Skeletal muscle cell (primary cell): ENCODE data around the gene TRIM42.

ENCODE experiments used
- DNase-seq: peaks from one replicate; pipeline ENCODE4 v3.0.0-alpha.2; 2010; ENCODE audit warnings: low read depth
- H3K4me3 ChIP-seq: 2 replicates; pipeline ENCODE4 v1.5.1; 2011; ENCODE audit warnings: low read depth, mild to moderate bottlenecking, control low read depth, low read length, moderate library complexity

The TRIM42 gene

DNA sequence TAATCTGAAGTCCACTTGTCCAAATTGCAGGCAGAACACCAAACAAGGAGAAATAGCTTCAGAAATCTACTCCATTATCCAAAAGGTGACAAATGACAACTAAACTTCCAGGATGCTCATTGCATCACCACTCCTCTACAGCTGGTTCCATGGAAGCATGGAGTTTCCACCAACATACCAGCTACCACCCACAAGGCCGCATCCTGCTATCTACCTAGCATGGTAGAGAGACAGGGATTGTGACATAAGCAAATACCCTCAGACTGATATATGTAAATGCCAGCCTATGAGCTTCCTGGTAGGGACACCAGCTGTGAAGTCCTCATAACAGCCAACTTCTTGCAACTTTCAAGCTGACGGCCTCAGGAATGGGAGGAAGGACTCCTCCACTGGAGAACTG lies at the start of gene TRIM42:
TSS of gene TRIM42 (plus strand) at position 301 of the 400 bp plus-strand sequence. CDS start 166 bp downstream, outside the sequence.
- no peak for DNase-seq
- H3K4me3 ChIP-seq: no peak within 1 kb of the TSS

DNA sequence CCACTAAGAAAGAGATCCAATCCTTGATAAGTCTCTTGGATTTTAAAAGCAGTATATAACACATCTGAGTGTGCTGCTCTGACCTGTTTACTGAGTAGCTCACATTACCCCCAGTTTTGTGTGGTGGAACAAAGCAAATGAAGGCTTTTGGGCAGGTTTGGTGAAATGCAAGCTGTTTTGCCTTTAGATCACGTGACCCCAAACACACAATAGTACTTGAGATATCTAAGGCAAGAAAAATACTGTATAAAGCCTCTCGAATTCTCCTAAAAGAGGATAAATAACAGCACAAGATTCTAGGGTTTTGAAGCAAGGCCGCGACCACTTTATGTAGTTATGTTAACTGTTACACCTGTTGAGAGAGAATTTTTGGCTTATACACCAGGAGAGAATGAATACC lies 49.3 kb upstream of the TRIM42 start:
- no peak for DNase-seq
- H3K4me3 ChIP-seq: no peak overlapping the region

DNA sequence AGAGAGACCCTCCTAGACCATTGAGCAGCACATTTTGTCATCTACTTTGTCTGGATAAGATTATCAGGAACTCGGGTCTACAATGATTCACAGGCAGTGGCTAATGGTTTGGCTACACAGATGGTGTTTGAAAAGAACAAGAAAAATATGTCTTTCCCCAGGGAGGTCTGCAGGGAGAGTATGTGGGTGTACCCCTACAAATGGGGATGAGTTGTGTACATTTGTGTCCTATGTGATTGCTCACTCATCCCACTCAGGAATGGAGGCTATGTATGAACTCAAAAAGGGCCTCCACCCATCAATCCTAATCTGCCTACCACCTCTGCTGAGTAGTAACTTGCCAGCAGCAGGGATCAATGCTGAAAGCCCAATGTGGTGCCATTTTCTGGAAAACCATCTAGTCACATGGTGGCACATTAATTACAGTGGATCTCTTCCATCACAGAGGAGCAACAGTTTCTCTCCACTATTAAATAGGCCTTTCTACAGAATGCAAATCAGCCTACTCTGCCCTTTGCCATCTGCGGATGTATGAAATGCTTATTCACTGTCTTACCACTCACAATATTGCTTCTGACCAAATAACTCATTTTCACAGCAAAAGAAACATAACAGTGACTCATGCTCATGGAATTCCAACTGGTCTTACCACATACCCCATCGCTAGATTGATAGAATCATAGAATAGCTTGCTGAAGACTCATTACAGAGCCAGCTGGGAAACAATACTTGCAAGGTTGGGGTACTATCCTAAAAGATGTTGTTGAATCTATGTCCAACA lies 48.3 kb upstream of the TRIM42 start:
- no peak overlapping the region for H3K4me3 ChIP-seq
- peak; percentile 94 for DNase-seq

DNA sequence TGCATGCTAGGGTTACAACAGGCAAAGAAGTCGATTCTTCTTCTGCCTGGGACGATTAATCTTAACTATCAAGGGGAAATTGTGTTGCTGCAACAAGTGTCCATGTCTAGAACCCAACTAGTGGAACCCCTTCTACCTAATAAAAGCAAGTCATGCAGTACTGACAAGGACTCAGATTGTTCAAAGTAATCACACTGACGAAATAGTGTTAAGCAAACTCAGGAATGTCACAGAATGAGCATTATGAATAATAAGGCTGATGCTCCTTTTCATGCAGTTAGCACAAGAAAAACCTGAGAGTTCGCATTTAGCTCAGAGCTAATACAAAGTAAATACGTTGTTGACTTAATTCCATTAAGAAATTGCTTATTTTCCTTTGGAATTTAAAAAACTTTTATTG lies 47.5 kb upstream of the TRIM42 start:
- DNase-seq: no peak

DNA sequence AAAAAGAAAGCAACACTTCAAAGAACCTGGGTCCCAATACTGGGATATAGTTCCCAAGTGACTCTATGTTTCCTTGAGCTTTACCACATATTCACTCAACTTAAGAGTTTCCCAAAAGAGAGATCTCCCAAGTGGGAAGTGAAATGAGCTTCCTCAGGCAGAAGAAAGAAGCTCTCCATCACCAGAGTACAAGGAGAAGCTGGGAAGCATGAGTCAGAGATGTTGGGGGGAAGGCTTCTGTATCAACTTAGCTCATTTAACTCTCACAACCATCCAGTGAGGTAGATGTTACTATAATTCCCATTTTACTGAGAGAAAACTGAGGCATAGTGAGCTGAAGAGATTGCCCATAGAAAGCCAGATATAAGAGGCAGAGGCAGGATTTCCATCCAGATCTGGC lies 47.0 kb upstream of the TRIM42 start:
- no peak overlapping the region for H3K4me3 ChIP-seq
- DNase-seq: no peak

More for the DNA sequence above, 47.5 kb upstream of the TRIM42 start:
- H3K4me3 ChIP-seq: no peak overlapping the region

DNA sequence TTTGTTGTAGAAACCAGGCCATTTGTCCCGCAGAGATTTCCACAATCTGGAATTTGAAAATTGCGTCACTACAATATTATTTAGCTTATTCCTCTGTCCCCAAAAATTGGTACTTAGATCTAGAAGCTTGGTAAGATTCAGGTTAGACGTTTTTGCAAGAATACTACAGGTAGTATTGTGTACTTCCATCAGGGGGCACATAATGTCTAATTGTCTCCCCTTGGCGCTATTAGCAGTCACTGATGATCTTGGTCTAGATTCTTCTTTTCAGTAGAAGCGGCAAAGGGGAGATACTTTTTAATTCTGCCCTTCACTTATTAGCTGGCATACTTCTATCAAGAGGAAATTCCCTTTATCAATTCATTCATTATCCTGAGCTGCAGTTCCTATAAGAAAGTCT lies 42.6 kb upstream of the TRIM42 start:
- no peak overlapping the region for H3K4me3 ChIP-seq
- no peak for DNase-seq

DNA sequence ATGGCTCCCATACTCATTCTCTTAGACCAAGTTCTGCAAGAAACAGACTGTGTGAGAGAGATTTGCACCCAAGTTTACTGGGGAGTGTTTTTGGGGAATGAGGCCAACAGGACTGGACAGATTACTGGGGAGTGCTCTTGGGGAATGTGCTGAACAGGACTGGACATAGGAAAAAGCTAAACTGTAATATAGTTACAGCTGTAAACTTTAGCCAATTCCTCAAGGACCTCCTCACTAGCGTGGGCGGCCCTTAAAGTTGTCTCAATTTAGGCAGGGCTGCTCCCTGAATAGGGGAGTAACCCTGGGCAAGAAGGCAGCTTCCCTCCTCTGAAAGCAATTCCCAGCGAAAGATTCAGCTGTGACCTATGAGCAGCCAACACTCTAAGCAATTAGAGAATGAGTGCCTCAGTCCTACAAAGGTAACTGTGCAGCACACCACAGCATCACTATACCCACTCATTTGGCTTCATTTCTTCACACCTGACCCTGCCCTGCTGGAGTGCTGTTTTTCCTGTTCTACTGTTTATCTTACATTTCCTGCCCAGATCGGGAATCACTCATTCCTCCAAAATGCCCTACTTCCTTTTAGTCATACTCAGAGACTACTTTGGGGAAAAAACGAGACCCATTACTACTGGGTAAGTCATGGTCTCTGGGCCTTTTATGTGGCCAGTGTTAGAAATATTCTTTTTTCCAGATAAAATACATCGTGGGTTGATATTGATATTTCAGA lies 41.3 kb upstream of the TRIM42 start:
- peak; percentile 32 for DNase-seq
- no peak overlapping the region for H3K4me3 ChIP-seq

DNA sequence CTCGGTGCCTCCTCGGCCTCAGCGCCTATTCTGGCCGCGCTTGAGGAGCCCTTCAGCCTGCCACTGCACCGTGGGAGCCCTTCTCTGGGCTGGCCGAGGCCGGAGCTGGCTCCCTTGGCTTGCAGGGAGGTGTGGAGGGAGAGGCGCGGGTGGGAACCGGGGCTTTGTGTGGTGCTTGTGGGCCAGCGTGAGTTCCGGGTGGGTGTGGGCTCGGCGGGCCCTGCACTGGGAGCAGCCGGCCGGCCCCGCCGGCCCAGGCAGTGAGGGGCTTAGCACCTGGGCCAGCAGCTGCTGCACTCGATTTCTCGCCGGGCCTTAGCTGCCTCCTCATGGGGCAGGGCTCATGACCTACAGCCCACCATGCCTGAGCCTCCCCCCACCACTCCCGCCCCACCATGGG lies 26.6 kb upstream of the TRIM42 start:
- no peak for DNase-seq
- no peak overlapping the region for H3K4me3 ChIP-seq

DNA sequence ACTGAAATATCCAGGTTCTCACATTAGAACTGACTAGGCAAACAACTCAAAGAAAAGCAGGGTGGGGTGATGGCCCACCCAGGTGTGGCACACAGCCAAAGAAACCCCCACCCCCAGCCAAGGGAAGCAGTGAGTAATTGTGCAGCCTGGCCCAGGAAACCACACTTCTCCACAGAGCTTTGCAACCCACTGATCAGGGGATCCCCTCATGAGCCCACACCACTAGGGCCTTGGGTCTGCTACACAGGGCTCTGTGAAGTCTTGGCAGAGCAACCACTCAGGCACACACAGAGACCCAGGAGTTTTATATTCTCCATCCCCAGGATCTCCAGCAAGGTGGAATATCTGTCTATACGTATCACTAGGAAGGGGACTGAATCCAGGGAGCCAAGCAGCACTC lies 22.2 kb upstream of the TRIM42 start:
- no peak overlapping the region for H3K4me3 ChIP-seq
- no peak for DNase-seq

DNA sequence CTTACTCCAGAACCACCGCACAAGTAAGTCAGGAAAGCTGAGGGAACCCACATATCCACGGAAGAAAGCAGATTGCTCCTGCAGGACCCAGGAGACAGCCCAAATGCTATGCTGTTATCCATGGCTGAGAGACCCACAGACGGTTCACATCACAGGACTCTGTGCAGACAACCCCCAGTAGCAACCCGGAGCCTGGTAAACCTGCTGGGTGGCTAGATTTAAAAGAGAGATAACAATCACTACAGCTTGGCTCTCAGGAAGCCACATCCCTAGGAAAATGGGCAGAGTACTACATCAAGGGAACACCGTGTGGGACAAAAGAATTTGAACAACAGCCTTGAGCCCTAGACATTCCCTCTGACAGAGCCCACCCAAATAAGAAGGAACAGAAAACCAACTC lies 13.8 kb upstream of the TRIM42 start:
- no peak overlapping the region for H3K4me3 ChIP-seq
- DNase-seq: no peak

DNA sequence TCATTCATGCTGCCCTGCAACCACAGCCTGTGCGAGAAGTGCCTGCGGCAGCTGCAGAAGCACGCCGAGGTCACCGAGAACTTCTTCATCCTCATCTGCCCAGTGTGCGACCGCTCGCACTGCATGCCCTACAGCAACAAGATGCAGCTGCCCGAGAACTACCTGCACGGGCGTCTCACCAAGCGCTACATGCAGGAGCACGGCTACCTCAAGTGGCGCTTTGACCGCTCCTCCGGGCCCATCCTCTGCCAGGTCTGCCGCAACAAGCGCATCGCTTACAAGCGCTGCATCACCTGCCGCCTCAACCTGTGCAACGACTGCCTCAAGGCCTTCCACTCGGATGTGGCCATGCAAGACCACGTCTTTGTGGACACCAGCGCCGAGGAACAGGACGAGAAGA lies 4.7 kb downstream of the TRIM42 start:
- H3K4me3 ChIP-seq: no peak overlapping the region
- no peak for DNase-seq

DNA sequence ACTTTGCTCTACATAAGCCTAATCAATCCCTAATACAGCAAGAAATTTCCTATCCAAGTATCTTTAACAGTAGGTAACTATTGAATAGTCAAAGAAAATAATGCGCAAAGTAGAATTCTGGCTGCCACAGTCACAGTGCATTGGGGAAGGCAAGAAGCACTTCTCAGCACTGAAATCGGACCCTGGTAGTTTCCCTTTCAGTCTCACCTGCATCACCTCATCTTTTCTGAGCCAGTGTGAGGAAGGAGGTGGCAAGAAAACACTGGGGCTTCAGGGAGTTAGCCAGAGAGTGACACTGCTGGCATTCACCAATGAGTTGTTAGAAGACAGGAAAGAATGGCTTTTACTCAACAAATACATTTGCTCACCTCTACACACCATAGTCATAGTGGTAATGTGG lies 8.3 kb downstream of the TRIM42 start:
- DNase-seq: no peak
- no peak overlapping the region for H3K4me3 ChIP-seq

DNA sequence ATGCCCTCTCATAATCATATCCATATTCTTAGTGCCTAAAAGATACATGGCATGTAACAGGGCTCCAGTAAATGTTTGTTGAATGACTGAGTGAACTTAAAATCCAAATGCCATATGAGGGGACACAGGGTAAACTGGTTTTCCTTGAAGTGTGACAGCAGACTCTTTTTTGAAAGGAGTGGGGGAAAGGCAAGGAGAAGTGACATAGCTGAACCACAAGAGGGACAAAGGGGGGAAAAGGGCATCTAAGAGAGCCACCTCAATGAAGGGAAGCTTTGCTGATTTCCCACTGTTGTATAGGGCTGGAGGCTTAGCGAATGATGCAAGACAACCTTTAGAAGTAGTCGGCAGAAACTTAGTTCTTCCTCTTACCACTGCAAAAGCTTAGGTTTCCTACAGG lies 9.1 kb downstream of the TRIM42 start:
- H3K4me3 ChIP-seq: no peak overlapping the region
- DNase-seq: no peak

DNA sequence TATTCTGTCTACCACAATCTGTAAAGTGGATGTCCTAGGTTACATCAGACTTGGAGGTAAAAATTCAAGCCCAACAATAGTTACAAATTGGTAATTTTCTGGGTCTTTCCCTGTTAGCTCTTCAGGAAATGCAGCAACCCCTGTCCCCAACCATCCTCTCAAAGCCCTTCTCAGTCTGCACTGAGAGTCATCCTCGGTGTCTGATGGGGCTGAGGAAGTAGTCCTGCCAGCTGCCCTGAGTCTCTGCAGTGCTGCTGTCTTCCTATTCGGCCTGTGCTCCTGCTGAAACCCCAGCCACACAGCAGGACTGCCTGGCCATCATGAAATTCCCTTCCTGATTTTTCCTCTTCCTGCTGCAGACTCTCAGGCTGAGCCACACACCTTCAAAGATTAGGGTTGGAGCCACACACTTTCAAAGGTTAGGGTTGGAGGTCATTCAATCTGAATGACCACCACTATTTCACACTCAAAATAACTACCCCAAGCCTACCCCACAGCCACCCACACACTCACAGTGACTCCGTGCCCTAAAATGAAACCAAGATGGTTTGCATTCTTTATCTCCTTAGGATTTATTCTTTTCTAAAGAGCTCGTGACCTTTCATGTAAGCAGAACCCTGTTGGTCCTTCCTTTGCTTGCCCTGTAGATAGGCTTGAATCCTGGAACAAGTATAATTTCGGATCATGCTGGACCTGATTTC lies 17.6 kb downstream of the TRIM42 start:
- H3K4me3 ChIP-seq: no peak overlapping the region
- no peak for DNase-seq

DNA sequence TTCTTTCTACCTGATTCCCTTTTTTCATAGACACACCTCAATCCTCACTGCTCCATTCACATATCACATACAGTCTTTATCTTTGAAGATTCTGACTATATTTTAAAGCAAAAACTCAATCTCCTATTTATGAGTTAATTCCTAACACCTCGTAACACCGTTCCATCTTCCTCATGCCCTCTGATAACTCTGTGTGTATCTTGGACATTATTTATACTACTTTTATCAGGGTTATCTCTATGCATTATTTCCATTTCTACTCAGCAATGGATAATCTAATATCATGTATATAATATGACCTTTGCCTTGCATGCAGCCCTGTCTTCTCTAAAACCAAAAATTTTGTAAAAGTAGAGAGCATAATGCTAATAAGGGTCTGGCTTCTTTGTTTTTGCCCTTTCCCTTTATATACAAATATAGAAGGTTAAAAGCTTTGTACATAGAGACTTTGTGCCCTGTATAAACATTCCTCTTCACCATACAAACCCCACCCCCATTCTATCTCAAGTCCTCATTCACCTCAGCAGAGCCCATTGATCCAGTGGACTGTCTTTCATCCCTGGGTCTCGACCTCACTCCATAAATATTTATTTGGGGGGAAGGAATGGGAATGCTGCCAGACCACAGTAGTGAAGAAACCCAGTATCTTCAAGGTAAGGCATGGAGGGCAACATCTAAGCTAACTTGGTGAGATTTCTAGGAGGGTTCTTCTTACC lies 21.8 kb downstream of the TRIM42 start:
- DNase-seq: no peak
- no peak overlapping the region for H3K4me3 ChIP-seq

DNA sequence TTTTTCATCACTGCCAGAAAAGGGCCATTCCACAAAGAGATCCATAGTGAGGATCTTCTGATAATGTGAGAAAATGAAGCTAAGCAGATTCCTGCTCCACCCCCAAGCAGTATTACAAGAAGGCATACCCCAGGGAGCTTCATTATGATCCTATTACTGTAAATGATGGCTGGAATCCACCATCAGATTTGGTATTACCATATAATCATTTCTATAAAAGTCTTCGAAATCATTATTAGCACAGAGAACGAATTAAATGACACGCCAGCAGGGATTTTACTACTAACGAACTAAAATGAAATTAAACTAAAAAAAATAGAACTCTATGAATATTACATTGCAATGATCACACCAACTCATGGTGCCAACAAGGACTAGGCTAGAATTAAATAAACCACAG lies 24.4 kb downstream of the TRIM42 start:
- no peak overlapping the region for H3K4me3 ChIP-seq
- no peak for DNase-seq

DNA sequence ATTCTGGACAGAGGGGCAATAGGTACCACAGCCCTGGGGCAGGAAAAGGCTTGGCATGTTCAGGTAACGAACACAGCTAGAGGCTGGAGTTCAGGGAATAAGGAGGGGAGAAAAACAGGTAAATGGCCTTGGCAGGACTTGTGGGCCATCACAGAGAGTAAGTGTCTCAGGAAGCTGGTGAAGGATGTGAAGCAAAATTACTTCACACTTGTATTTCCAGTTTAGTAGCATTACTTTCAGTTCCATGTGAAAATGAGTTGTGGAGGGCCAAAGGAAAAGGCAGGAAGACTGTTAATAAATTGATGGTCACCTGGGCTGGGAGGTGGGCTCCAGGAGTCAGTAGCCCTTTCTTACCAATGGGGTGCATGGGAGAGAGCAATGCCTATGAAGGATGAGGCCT lies 25.6 kb downstream of the TRIM42 start:
- H3K4me3 ChIP-seq: no peak overlapping the region
- no peak for DNase-seq

DNA sequence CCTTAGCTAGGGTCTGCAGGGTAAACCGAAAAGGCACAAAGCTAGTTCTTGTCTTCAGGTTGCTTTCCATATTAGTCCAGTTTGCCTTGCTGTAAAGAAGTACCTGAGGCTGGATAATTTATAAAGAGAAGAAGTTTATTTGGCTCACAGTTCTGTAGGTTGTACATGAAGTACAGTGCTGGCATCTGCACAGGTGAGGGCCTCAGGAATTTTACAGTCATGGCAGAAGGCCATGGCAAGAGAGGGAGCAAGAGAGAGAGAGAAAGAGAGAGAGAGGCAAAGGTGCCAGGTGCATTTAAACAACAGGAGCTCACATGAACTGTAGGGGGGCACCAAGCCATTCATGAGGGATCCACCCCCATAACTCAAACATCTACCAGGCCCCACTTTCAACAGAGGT lies 26.9 kb downstream of the TRIM42 start:
- DNase-seq: no peak
- H3K4me3 ChIP-seq: no peak overlapping the region

DNA sequence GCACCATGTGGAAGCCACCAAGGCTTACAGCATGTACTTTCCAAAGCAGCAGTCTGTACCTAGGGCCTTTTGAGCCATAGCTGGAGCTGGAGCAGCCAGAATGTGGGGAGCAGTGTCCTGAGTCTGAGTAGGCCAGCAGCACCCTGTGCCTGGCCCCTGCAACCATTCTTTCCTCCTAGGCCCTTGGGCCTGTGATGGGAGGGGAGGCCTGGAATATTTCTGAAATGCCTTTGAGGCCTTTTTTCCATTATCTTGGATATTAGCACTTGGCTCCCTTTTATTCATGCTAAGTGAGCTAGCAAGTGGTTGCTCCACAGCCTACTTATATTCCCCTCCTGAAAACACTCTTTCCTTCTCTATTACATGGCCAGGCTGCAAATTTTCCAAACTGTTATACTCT lies 28.1 kb downstream of the TRIM42 start:
- H3K4me3 ChIP-seq: no peak overlapping the region
- no peak for DNase-seq

DNA sequence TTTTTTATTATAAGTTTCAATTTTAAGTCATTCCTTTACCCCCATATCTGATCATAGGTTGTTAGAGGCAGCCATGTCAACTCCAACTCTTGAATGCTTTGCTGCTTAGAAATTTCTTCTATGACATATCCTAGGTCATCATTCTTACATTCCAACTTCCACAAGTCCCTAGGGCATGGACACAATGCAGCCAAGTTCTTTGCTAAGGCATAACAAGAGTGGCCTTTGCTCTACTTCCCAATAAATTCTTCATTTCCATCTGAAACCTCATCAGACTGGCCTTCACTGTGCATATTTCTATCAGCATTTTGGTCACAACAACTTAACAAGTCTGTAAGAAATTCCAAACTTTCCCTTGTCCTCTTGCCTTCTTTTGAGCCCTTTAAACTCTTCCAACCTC lies 28.5 kb downstream of the TRIM42 start:
- DNase-seq: no peak
- H3K4me3 ChIP-seq: no peak overlapping the region
